Mononuclear cell (primary cell): ENCODE results near the gene ZNF566. TPM values are rescaled to one million over a fixed set of nuclear protein-coding genes. Genes with fewer than 3 reads are reported as not detected.
"Not testable (repeated sequence)": the region's sequence is repeated elsewhere in the genome, so short reads cannot be mapped to it uniquely, and the experiment has no call there.

Experiments
- H3K27me3 ChIP-seq: 2 replicates; pipeline ENCODE4 v1.6.0; 2011; ENCODE audit warnings: low read length, control low read depth; ENCODE audit not compliant: insufficient read depth
- H3K4me1 ChIP-seq: 2 replicates; pipeline ENCODE4 v1.5.1; 2011; ENCODE audit warnings: mild to moderate bottlenecking, low read length, control low read depth; ENCODE audit not compliant: insufficient read depth
- H3K4me3 ChIP-seq: 2 replicates; pipeline ENCODE4 v1.5.1; 2011; ENCODE audit warnings: mild to moderate bottlenecking, low read length, moderate library complexity
- H3K9me3 ChIP-seq: 2 replicates; pipeline ENCODE4 v1.5.1; 2011; ENCODE audit warnings: low read depth, mild to moderate bottlenecking, control low read depth, low read length
- total RNA-seq: library from RNA; depleted of rRNA; stranded (reverse); fragments of >200 nt; gene quantifications from one replicate; pipeline ENCODE4 v1.2.3, GENCODE V29; 2012

The ZNF566 gene
- 8.5 TPM for total RNA-seq

- H3K9me3 ChIP-seq = no peaks in the 10 kb centered on the region
- peaks cover 12% of the 10 kb centered on the region for H3K4me1 ChIP-seq
- H3K4me3 ChIP-seq = peak within 1 kb of the TSS; percentile 70
- no peaks in the 10 kb centered on the region for H3K27me3 ChIP-seq
These were observed at the start of gene ZNF566 for GRCh38 chr19:36489118-36489919. TSS of gene ZNF566 (minus strand) at chr19:36489561. CDS start at chr19:36476557, 13,004 bp downstream.

- H3K27me3 ChIP-seq = no peaks in the 10 kb centered on the region
- peaks cover 19% of the 10 kb centered on the region for H3K9me3 ChIP-seq
- peaks cover 17% of the 10 kb centered on the region for H3K4me1 ChIP-seq
- H3K4me3 ChIP-seq = peak overlapping the region; percentile 60
These were observed 39.7 kb upstream of the ZNF566 start for GRCh38 chr19:36528921-36529518.

GRCh38 chr19:36528194-36528920, 39.0 kb upstream of the ZNF566 start, which contains the start of gene ZNF260:
TSS of gene ZNF260 (minus strand) at chr19:36528271. CDS start at chr19:36515238, 13,033 bp downstream.
- Histone ChIP-seq H3K4me1 (peaks cover 17% of the 10 kb centered on the region), H3K27me3 (no peaks in the 10 kb centered on the region), H3K4me3 (peak within 1 kb of the TSS; percentile 60), H3K9me3 (peaks cover 14% of the 10 kb centered on the region)

GRCh38 chr19:36527873-36528193, 38.5 kb upstream of the ZNF566 start:
- Histone ChIP-seq H3K27me3 (no peaks in the 10 kb centered on the region), H3K9me3 (peaks cover 18% of the 10 kb centered on the region), H3K4me1 (peaks cover 17% of the 10 kb centered on the region), H3K4me3 (peak overlapping the region; percentile 60)

GRCh38 chr19:36527341-36527740, 38.0 kb upstream of the ZNF566 start:
- Histone ChIP-seq H3K4me1 (peaks cover 17% of the 10 kb centered on the region), H3K4me3 (peak overlapping the region; percentile 60), H3K27me3 (no peaks in the 10 kb centered on the region), H3K9me3 (peaks cover 22% of the 10 kb centered on the region)

GRCh38 chr19:36526581-36526980, 37.2 kb upstream of the ZNF566 start:
- H3K9me3 ChIP-seq = peaks cover 22% of the 10 kb centered on the region
- no peaks in the 10 kb centered on the region for H3K27me3 ChIP-seq
- H3K4me1 ChIP-seq = peaks cover 17% of the 10 kb centered on the region
- no peak overlapping the region for H3K4me3 ChIP-seq

DNA sequence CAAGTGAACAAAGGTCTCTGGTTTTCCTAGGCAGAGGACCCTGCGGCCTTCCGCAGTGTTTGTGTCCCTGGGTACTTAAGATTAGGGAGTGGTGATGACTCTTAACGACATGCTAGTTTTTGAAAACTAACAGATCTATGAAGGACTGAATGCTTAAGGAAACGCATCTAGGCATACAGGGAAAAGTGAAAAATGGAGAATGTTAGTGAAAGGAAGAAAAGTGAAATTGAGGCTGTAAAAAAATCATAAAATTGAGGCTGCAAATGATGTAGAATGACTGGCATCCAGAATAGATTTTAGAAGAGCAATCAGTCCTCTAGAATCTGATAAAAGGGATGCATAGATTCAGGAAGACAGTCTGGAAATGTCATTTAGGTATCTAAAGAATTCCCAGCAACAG, 35.3 kb upstream of the ZNF566 start:
- peaks cover 24% of the 10 kb centered on the region for H3K9me3 ChIP-seq

GRCh38 chr19:36514012-36514612, 24.8 kb upstream of the ZNF566 start:
- H3K4me1 ChIP-seq = no peaks in the 10 kb centered on the region
- H3K9me3 ChIP-seq = peaks cover 93% of the 10 kb centered on the region
- H3K4me3 ChIP-seq = no peak overlapping the region
- H3K27me3 ChIP-seq = no peaks in the 10 kb centered on the region

More for the DNA sequence above, 35.3 kb upstream of the ZNF566 start:
- Histone ChIP-seq H3K4me3 (no peak overlapping the region), H3K4me1 (peaks cover 17% of the 10 kb centered on the region), H3K27me3 (no peaks in the 10 kb centered on the region)

DNA sequence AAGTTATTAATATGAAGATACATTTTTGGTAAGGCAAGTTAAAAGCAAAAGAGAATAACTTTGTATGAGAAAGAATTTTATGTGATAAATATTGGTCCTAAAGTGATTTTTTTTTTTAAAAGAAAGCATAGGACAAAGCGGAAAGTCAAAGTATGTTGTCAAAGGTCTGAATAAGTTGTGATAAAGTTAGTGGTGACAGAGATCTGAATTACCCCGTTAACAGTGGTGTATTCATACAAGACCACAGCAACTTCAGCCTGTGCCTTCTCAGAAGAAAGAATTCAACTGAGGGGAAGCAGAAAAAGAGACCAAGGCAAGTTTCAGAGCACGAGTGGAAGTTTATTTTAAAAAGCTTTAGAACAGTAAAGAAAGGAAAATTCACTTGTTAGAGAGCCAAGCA, 19.0 kb upstream of the ZNF566 start:
- Histone ChIP-seq H3K9me3 (peaks cover 47% of the 10 kb centered on the region), H3K4me3 (no peak overlapping the region), H3K4me1 (no peaks in the 10 kb centered on the region), H3K27me3 (no peaks in the 10 kb centered on the region)

GRCh38 chr19:36501973-36502372, 12.6 kb upstream of the ZNF566 start:
- Histone ChIP-seq H3K9me3 (peaks cover 30% of the 10 kb centered on the region), H3K4me3 (no peak overlapping the region)

DNA sequence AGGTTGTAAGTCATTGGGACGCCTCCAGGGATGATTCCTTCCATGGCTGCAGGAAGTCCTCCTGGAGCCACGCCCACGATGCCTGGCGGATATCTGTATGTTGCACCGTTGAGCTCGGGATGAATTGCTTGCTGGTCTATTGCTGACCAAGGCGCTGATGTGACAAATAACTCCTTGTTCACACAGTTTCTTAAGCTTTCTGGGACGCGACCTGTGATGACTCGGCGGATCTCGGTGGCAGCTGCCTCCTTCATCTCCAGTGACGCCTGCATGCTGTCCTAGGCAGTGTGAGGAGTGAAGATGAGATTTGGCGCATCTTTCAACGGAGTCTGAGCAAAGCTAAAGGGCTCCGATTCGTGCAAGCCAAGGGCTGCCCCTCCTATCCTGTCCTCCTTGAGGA, 7.6 kb upstream of the ZNF566 start:
- Histone ChIP-seq H3K27me3 (no peaks in the 10 kb centered on the region), H3K4me3 (no peak overlapping the region), H3K4me1 (no peaks in the 10 kb centered on the region), H3K9me3 (peaks cover 13% of the 10 kb centered on the region)

More at GRCh38 chr19:36501973-36502372, 12.6 kb upstream of the ZNF566 start:
- Histone ChIP-seq H3K4me1 (no peaks in the 10 kb centered on the region), H3K27me3 (no peaks in the 10 kb centered on the region)

- not testable (repeated sequence) for H3K4me3 ChIP-seq, H3K27me3 ChIP-seq, H3K9me3 ChIP-seq
- H3K4me1 ChIP-seq = peaks cover 11% of the 10 kb centered on the region
These were observed 3.5 kb upstream of the ZNF566 start for GRCh38 chr19:36492689-36493453.

- H3K4me1 ChIP-seq = peaks cover 12% of the 10 kb centered on the region
- H3K4me3 ChIP-seq, H3K9me3 ChIP-seq, H3K27me3 ChIP-seq: not testable (repeated sequence)
These were observed 1.5 kb upstream of the ZNF566 start for GRCh38 chr19:36490846-36491245.

DNA sequence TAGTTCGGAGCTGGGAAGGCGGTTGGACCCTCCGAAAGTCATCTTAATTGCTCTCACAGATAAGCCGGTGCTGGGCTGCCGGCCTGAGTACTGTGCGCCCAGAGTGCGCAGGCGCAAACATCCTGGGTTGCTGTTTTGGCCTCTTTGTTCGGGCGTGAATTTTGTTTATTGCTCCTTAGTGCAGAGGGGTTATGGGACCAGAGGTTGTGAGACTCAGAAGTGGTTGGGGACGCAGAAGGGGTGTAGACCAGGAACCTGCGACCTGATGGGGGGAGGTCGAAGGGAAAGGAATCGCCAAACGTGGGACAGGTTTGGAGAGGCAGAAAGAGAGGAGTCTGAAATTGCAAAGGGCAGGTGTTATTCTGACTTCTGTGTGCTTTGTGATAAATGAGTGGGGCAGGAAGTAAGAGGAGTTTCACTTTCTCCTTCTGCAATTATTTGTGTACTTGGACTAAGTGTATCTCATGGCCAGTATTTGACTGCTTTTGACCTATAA, 607 bp upstream of the ZNF566 start:
- Histone ChIP-seq H3K9me3 (no peaks in the 10 kb centered on the region), H3K4me1 (peaks cover 12% of the 10 kb centered on the region), H3K4me3 (peak overlapping the region; percentile 70), H3K27me3 (no peaks in the 10 kb centered on the region)
